Neuronal stem cell (in vitro differentiated cells): Measurements from ENCODE around the gene LAD1.

ENCODE experiments used
- DNase-seq: peaks from one replicate; pipeline ENCODE4 v3.0.0-alpha.2; 2013; ENCODE audit warnings: low spot score
- H2AFZ ChIP-seq: one replicate; pipeline ENCODE4 v1.6.1; 2013; ENCODE audit warnings: mild to moderate bottlenecking, low read length, inconsistent platforms
- H2AK5ac ChIP-seq: 2 replicates; pipeline ENCODE4 v1.6.1; 2013; ENCODE audit warnings: low read depth, mild to moderate bottlenecking, inconsistent platforms, low read length, moderate library complexity, mixed read lengths
- H2BK120ac ChIP-seq: 2 replicates; pipeline ENCODE4 v1.6.1; 2013; ENCODE audit warnings: low read depth, mild to moderate bottlenecking, inconsistent platforms, low read length, moderate library complexity, mixed read lengths
- H2BK12ac ChIP-seq: one replicate; pipeline ENCODE4 v1.6.1; 2013; ENCODE audit warnings: low read length, inconsistent platforms
- H2BK15ac ChIP-seq: 2 replicates; pipeline ENCODE4 v1.6.1; 2013; ENCODE audit warnings: mild to moderate bottlenecking, low read length, inconsistent platforms, mixed read lengths
- H2BK5ac ChIP-seq: one replicate; pipeline ENCODE4 v1.6.1; 2013; ENCODE audit warnings: inconsistent platforms, mild to moderate bottlenecking, low read length, moderate library complexity
- H3K14ac ChIP-seq: one replicate; pipeline ENCODE4 v1.6.1; 2013; ENCODE audit warnings: low read length, inconsistent platforms
- H3K18ac ChIP-seq: 2 replicates; pipeline ENCODE4 v1.6.1; 2013; ENCODE audit warnings: low read length, inconsistent platforms
- H3K23ac ChIP-seq: 2 replicates; pipeline ENCODE4 v1.6.1; 2013; ENCODE audit warnings: low read depth, mild to moderate bottlenecking, mixed read lengths, low read length, inconsistent platforms; ENCODE audit not compliant: poor library complexity
- H3K27ac ChIP-seq: replicated peaks from 3 replicates; pipeline ENCODE4 v1.5.1; 2013; ENCODE audit warnings: low read length, inconsistent platforms
- H3K27me3 ChIP-seq, 3 experiments: 2 replicates each; pipeline ENCODE4 v1.6.1; 2013; ENCODE audit warnings: low read length in 3 of 3, mild to moderate bottlenecking in 2 of 3, inconsistent platforms in 1 of 3, low read depth in 1 of 3, mixed read lengths in 1 of 3, moderate library complexity in 1 of 3; ENCODE audit not compliant: control insufficient read depth in 3 of 3, insufficient read depth in 3 of 3
- H3K36me3 ChIP-seq, 2 donors: replicated peaks in 1 of 2; 2 replicates each; pipeline ENCODE4 v1.6.1; 2013; ENCODE audit warnings: low read length in 2 of 2; ENCODE audit not compliant: control insufficient read depth in 2 of 2, insufficient read depth in 2 of 2
- H3K4ac ChIP-seq: 2 replicates; pipeline ENCODE4 v1.6.1; 2013; ENCODE audit warnings: inconsistent platforms, mild to moderate bottlenecking, low read length, moderate library complexity
- H3K4me1 ChIP-seq, 2 donors: 1 replicate in 1 of 2; 2 replicates in 1 of 2; pipeline ENCODE4 v1.6.1; 2013; ENCODE audit warnings: low read length in 2 of 2, low read depth in 1 of 2; ENCODE audit not compliant: control insufficient read depth in 2 of 2, insufficient read depth in 1 of 2
- H3K4me2 ChIP-seq: one replicate; pipeline ENCODE4 v1.6.1; 2013; ENCODE audit warnings: mild to moderate bottlenecking, low read length, inconsistent platforms; ENCODE audit not compliant: insufficient read depth, poor library complexity, severe bottlenecking
- H3K4me3 ChIP-seq, 2 donors: 2 replicates each; pipeline ENCODE4 v1.5.1; 2013; ENCODE audit warnings: low read length in 2 of 2, mild to moderate bottlenecking in 2 of 2, inconsistent platforms in 1 of 2, moderate library complexity in 1 of 2
- H3K79me1 ChIP-seq: one replicate; pipeline ENCODE4 v1.6.1; 2013; ENCODE audit warnings: low read depth, mild to moderate bottlenecking, inconsistent platforms, low read length, moderate library complexity
- H3K9ac ChIP-seq: one replicate; pipeline ENCODE4 v1.6.1; 2013; ENCODE audit warnings: mild to moderate bottlenecking, low read depth, low read length, inconsistent platforms; ENCODE audit not compliant: poor library complexity
- H3K9me3 ChIP-seq, 2 donors: replicated peaks in 1 of 2; 2 replicates each; pipeline versions ENCODE3 to v1.6.1; 2013; ENCODE audit warnings: low read length in 2 of 2, mild to moderate bottlenecking in 2 of 2, inconsistent platforms in 1 of 2, low read depth in 1 of 2, mixed read lengths in 1 of 2, moderate library complexity in 1 of 2; ENCODE audit not compliant: control insufficient read depth in 2 of 2, insufficient read depth in 1 of 2
- H4K8ac ChIP-seq: one replicate; pipeline ENCODE4 v1.6.1; 2013; ENCODE audit warnings: low read depth, mild to moderate bottlenecking, inconsistent platforms, low read length, moderate library complexity
- H4K91ac ChIP-seq: one replicate; pipeline ENCODE4 v1.6.1; 2013; ENCODE audit warnings: low read length, low read depth, mild to moderate bottlenecking, inconsistent platforms; ENCODE audit not compliant: poor library complexity
- WGBS, 2 donors: extraction: QIAGEN DNeasy Blood & Tissue Kit; methylation state at CpG; one replicate each; pipeline ENCODE4 v1.1.7; 2013; ENCODE audit warnings: missing lambda C conversion rate in 2 of 2, mixed read lengths in 1 of 2; ENCODE audit not compliant: insufficient read length in 2 of 2, insufficient replicate concordance in 1 of 2; ENCODE audit errors: extremely low coverage in 2 of 2; 5-methylcytosine and 5-hydroxymethylcytosine counted together

LAD1 gene

DNA sequence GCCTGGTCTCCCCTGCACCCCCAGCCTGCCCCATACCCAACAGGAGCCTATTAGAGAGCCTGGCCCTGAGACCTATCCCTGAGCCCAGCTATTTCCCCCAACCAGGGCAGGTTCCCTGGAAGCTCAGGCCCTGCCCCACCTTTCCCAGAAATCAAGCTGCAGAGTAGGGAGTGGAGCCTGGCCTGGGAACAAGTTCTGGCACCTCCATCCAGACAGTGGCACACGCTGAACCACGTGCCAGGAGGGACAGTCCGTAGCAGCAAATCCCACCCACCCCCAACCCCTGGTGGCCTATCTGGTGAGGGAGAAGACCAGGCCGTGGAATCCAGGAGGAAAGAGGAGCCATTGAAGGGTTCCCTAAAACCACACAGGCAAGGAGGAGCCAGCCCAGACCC is 44.2 kb downstream of the LAD1 start:
- Histone ChIP-seq H2AK5ac (peak overlapping the region; percentile 78), H3K9me3 (no peaks in the 10 kb centered on the region), H3K14ac (no peak overlapping the region), H3K4me3 (no peak overlapping the region), H3K27ac (no peak overlapping the region), H3K23ac (peak overlapping the region; percentile 67), H2BK5ac (no peak overlapping the region), H2AFZ (no peak overlapping the region), H2BK120ac (no peak overlapping the region), H3K79me1 (no peaks in the 10 kb centered on the region), H3K4me1 (peaks cover 0 to 9% of the 10 kb centered on the region in 2 donors), H3K4me2 (no peak overlapping the region), H3K4ac (no peak overlapping the region), H3K9ac (no peak overlapping the region), H2BK12ac (no peak overlapping the region), H4K8ac (no peak overlapping the region), H3K36me3 (no peaks in the 10 kb centered on the region), H2BK15ac (no peak overlapping the region), H3K27me3 (peaks cover 0 to 11% (median 0%) of the 10 kb centered on the region in 3 experiments), H3K18ac (peak overlapping the region; percentile 18), H4K91ac (no peak overlapping the region)
- no CpG with 5 or more reads among the region's 4 CpGs for WGBS, 2 donors
- DNase-seq: no peak

DNA sequence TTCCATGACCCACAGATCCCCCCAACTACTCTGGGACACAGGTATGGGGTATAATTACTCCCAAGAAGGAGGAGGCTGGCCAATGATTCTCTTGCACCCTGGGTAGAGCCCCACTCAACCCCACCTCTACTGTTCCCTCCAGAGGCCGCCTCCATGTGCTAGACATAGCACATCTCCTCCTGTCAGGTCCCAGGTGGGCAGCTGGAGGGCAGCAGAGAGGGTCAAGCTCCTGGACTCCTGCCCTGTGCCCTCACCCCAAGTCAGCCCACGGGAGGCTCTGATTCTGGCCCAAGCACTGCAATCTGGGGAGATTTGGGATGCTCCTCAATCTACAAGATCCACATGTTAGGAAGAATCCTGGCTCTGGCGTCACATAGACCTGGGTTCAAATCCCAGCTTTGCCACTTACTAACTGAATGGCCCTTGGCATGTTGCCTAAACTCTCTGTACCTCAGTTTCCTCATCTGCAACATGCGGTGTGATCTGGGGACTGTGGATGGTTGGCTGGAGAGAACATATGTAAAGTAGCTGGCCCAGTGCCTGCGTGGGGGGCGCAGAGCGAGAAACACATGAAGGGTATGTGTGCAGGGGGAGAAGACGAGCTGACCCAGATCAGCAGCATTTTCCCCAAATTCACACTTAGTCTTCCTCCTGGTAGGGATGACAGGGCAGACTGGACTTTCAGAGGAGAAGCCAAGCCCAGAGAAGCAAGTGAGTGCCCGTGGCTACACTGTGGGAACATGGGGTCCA is 44.8 kb downstream of the LAD1 start:
- no CpG with 5 or more reads among the region's 9 CpGs for WGBS, 2 donors
- H3K4me1 ChIP-seq: peaks cover 0 to 8% of the 10 kb centered on the region in 2 donors
- no peak overlapping the region for H2BK5ac ChIP-seq
- H2AK5ac ChIP-seq: peak overlapping the region; percentile 78
- no peak overlapping the region for H2AFZ ChIP-seq
- peaks cover 0 to 16% (median 0%) of the 10 kb centered on the region in 3 experiments for H3K27me3 ChIP-seq
- no peaks in the 10 kb centered on the region for H3K9me3 ChIP-seq
- no peak overlapping the region for H3K4ac ChIP-seq
- DNase-seq: no peak
- H3K4me2 ChIP-seq: no peak overlapping the region
- no peak overlapping the region for H2BK120ac ChIP-seq
- no peak overlapping the region for H3K9ac ChIP-seq
- H3K18ac ChIP-seq: peak overlapping the region; percentile 35
- peak overlapping the region; percentile 23 for H4K8ac ChIP-seq
- H2BK12ac ChIP-seq: no peak overlapping the region
- H3K23ac ChIP-seq: peak overlapping the region; percentile 67
- H3K79me1 ChIP-seq: no peaks in the 10 kb centered on the region
- H3K36me3 ChIP-seq: no peaks in the 10 kb centered on the region
- H3K14ac ChIP-seq: peak overlapping the region; percentile 92
- no peak overlapping the region for H3K4me3 ChIP-seq
- H3K27ac ChIP-seq: no peak overlapping the region
- H2BK15ac ChIP-seq: no peak overlapping the region
- H4K91ac ChIP-seq: no peak overlapping the region

DNA sequence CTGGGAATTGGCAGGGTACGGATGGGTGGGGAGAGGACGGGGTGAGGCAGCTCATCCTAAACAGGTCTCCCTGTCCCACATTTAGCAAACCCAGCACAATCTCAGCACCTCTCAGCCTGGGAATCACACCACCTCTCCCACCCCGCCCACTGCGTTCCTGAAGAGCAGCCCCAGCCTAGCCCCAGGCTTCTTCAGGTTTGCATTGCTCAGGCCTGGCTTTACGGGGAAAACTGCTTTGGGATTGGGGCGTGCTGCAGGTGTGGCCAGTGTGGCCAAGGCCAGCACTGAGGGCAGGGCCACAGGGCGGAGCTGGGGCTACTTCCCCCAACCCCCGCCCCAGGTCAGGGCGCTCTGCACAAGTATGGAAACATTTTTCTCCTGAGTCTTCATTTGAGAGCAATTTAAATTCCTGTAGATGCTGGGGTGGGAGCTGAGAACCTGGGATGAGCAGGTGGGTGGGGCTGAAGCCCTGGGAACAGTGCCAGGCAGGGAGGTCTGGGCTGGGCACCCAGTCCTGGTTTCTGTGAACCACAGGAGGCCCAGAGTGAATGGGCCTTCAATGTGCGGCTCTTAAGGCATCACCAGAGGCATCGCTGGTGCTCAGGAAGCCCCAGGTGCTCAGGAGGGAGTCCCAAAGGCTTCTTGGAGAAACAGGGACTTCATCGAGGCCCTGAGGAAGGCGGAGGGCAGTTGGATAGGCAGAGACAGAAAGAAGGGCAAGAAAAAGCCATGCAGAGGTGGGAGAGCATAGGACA is 45.8 kb downstream of the LAD1 start:
- Histone ChIP-seq H3K18ac (peak overlapping the region; percentile 41), H3K4me3 (no peak overlapping the region), H3K79me1 (no peaks in the 10 kb centered on the region), H3K4me2 (no peak overlapping the region), H2BK120ac (no peak overlapping the region), H3K4ac (no peak overlapping the region), H4K91ac (no peak overlapping the region), H2BK5ac (peak overlapping the region; percentile 32), H3K27me3 (peaks cover 0 to 21% (median 0%) of the 10 kb centered on the region in 3 experiments), H3K36me3 (no peaks in the 10 kb centered on the region), H3K9me3 (no peaks in the 10 kb centered on the region), H3K23ac (no peak overlapping the region), H3K14ac (no peak overlapping the region), H3K4me1 (peaks cover 0 to 2% of the 10 kb centered on the region in 2 donors), H2BK12ac (no peak overlapping the region), H3K27ac (no peak overlapping the region), H2BK15ac (peak overlapping the region; percentile 54), H4K8ac (peak overlapping the region; percentile 29), H3K9ac (no peak overlapping the region), H2AFZ (no peak overlapping the region), H2AK5ac (peak overlapping the region; percentile 47)
- DNase-seq: no peak
- WGBS, 2 donors: no CpG with 5 or more reads among the region's 13 CpGs

DNA sequence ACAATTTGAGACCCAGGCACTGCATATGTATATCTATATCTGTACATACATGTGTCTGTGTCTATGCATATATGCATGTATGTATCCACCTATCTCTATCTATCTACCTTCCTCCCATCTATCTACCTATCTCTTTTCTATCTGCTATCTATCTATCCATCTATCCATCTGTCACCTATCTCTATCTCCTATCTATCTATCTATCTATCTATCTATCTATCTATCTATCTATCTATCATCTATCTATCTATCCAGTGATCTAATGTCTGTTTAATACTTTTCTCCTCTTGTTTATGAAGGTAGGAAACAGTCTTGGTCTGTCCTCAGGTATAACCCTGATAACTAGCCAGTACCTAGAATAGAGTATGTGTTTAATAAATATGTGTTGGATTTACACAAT is 47.5 kb downstream of the LAD1 start:
- Histone ChIP-seq H3K4me3 (no peak overlapping the region), H4K91ac (no peak overlapping the region), H3K23ac (no peak overlapping the region), H2BK15ac (no peak overlapping the region), H4K8ac (no peak overlapping the region), H3K14ac (no peak overlapping the region), H2BK120ac (no peak overlapping the region), H3K4ac (no peak overlapping the region), H2AFZ (no peak overlapping the region), H3K36me3 (no peaks in the 10 kb centered on the region), H3K4me2 (no peak overlapping the region), H3K4me1 (peaks cover 0 to 4% of the 10 kb centered on the region in 2 donors), H3K18ac (no peak overlapping the region), H3K27ac (no peak overlapping the region), H3K27me3 (peaks cover 0 to 21% (median 0%) of the 10 kb centered on the region in 3 experiments), H3K9me3 (no peaks in the 10 kb centered on the region), H2AK5ac (no peak overlapping the region), H2BK12ac (no peak overlapping the region), H2BK5ac (no peak overlapping the region), H3K79me1 (no peaks in the 10 kb centered on the region), H3K9ac (no peak overlapping the region)
- DNase-seq: no peak
